NB4 (cell line): ENCODE measurements around the gene CDK17.

ENCODE experiments used
- MAX ChIP-seq: IDR thresholded peaks from 2 replicates; pipeline ENCODE4 v1.6.1; 2011; ENCODE audit warnings: low read depth, low read length
- MYC ChIP-seq: IDR thresholded peaks from 2 replicates; pipeline ENCODE4 v1.6.1; 2011; ENCODE audit warnings: low read depth, low read length
- POLR2A ChIP-seq: IDR thresholded peaks from 2 replicates; pipeline ENCODE4 v1.6.1; 2011; ENCODE audit warnings: mild to moderate bottlenecking; ENCODE audit not compliant: insufficient read length; ENCODE audit errors: extremely low read depth
- TF ChIP-seq, protein P1 (sequence below): IDR thresholded peaks from one replicate; pipeline ENCODE4 v1.5.1; 2012; ENCODE audit warnings: low read depth, low read length

- TF ChIP-seq MAX (no peak), POLR2A (no peak), MYC (no peak)
- TF ChIP-seq, protein P1, sequence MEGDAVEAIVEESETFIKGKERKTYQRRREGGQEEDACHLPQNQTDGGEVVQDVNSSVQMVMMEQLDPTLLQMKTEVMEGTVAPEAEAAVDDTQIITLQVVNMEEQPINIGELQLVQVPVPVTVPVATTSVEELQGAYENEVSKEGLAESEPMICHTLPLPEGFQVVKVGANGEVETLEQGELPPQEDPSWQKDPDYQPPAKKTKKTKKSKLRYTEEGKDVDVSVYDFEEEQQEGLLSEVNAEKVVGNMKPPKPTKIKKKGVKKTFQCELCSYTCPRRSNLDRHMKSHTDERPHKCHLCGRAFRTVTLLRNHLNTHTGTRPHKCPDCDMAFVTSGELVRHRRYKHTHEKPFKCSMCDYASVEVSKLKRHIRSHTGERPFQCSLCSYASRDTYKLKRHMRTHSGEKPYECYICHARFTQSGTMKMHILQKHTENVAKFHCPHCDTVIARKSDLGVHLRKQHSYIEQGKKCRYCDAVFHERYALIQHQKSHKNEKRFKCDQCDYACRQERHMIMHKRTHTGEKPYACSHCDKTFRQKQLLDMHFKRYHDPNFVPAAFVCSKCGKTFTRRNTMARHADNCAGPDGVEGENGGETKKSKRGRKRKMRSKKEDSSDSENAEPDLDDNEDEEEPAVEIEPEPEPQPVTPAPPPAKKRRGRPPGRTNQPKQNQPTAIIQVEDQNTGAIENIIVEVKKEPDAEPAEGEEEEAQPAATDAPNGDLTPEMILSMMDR = no peak
Measured at GRCh38 chr12:96383371-96383770, 16.9 kb downstream of the CDK17 start.
